CD4-positive, alpha-beta T cell treated with Interleukin-2 at 100 ng/mL for 4 hours (primary cell): ENCODE results near the gene ZNF234.
"Not testable (repeated sequence)": the region's sequence is repeated elsewhere in the genome, so short reads cannot be mapped to it uniquely, and the experiment has no call there.

Experiments
- DNase-seq: peaks from one replicate; pipeline ENCODE4 v3.0.0-alpha.2; 2020; ENCODE audit warnings: low spot score

The ZNF234 gene

GRCh38 chr19:44141191-44142058 lies at the start of gene ZNF234:
Gene ZNF234, plus strand, starts transcription at chr19:44141554. Its CDS starts 3,079 bp downstream, at chr19:44144633.
- peak; percentile 80 for DNase-seq

- no peak for DNase-seq
Observed at GRCh38 chr19:44092108-44092507, 49.2 kb upstream of the ZNF234 start.

- peak; percentile 87 for DNase-seq
Observed at GRCh38 chr19:44093931-44094765, 47.2 kb upstream of the ZNF234 start, which contains the start of gene ZNF224. Gene ZNF224, plus strand, starts transcription at chr19:44094361. Its CDS starts 3,513 bp downstream, at chr19:44097874.

GRCh38 chr19:44107751-44108150 lies 33.6 kb upstream of the ZNF234 start:
- no peak for DNase-seq

- DNase-seq: no peak
Observed at GRCh38 chr19:44109458-44109857, 31.9 kb upstream of the ZNF234 start.

- no peak for DNase-seq
Observed at GRCh38 chr19:44111910-44112463, 29.4 kb upstream of the ZNF234 start.

GRCh38 chr19:44112802-44113137 lies 28.6 kb upstream of the ZNF234 start:
- no peak for DNase-seq

- DNase-seq: peak; percentile 93
Observed at GRCh38 chr19:44113138-44113783, 28.1 kb upstream of the ZNF234 start, which contains the start of gene ZNF225. Gene ZNF225, plus strand, starts transcription at chr19:44113399. Its CDS starts 2,429 bp downstream, at chr19:44115828.

- DNase-seq: no peak
Observed at GRCh38 chr19:44113784-44114390, 27.5 kb upstream of the ZNF234 start.

- DNase-seq: not testable (repeated sequence)
Observed at GRCh38 chr19:44121162-44121561, 20.2 kb upstream of the ZNF234 start.

- DNase-seq: no peak
Observed at GRCh38 chr19:44131955-44132354, 9.4 kb upstream of the ZNF234 start.

- DNase-seq: no peak
Observed at GRCh38 chr19:44142059-44142433, 692 bp downstream of the ZNF234 start.

- DNase-seq: no peak
Observed at GRCh38 chr19:44149776-44150175, 8.4 kb downstream of the ZNF234 start.

GRCh38 chr19:44151491-44151890 lies 10.1 kb downstream of the ZNF234 start:
- no peak for DNase-seq

- DNase-seq: no peak
Observed at GRCh38 chr19:44156475-44156874, 15.1 kb downstream of the ZNF234 start.

- no peak for DNase-seq
Observed at GRCh38 chr19:44163789-44164188, 22.4 kb downstream of the ZNF234 start.

GRCh38 chr19:44164327-44164672 lies 22.9 kb downstream of the ZNF234 start:
- no peak for DNase-seq

GRCh38 chr19:44164673-44165512 lies 23.5 kb downstream of the ZNF234 start, which contains the start of gene ZNF226:
Gene ZNF226, plus strand, starts transcription at chr19:44165100. Its CDS starts 4,981 bp downstream, at chr19:44170081.
- peak; percentile 91 for DNase-seq

GRCh38 chr19:44170660-44171059 lies 29.3 kb downstream of the ZNF234 start:
- not testable (repeated sequence) for DNase-seq

GRCh38 chr19:44176590-44176989 lies 35.2 kb downstream of the ZNF234 start:
- no peak for DNase-seq

- no peak for DNase-seq
Observed at GRCh38 chr19:44180968-44181367, 39.6 kb downstream of the ZNF234 start.
